ENCODE measurements around the gene FAAP24.
A peak's percentile ranks its signal among the peaks of the same experiment; 100 is the strongest.

The FAAP24 gene

GRCh38 chr19:32933571-32933970 is 38.5 kb upstream of the FAAP24 start:
- Histone ChIP-seq H3K9me3 (ENCODE audit: control insufficient read depth, insufficient read depth, low read depth, low read length) (peaks cover 4% of the 10 kb centered on the region), H3K27ac (ENCODE audit: extremely low read depth, low read depth, low read length) (0 out of 2 replicates have a peak overlapping the region, but pooled peaks have one; percentile 31), H3K36me3 (ENCODE audit: control insufficient read depth in 2 of 2, insufficient read depth in 1 of 2, low read length in 2 of 2) (peaks cover 64 to 70% of the 10 kb centered on the region in 2 experiments), H3K4me3 (ENCODE audit: low read depth, low read length) (no peak overlapping the region), H3K4me1 (ENCODE audit: control insufficient read depth, insufficient read depth, low read length) (no peaks in the 10 kb centered on the region)
- TF ChIP-seq PRDM2 (tag by site-specific recombination; IDR thresholded peaks at IDR 0.05; ENCODE audit: borderline replicate concordance), result no peak
- TF ChIP-seq ZNF610 (tag by site-specific recombination; IDR thresholded peaks at IDR 0.05; ENCODE audit: borderline replicate concordance), result no peak
- no peak for TF ChIP-seq ZNF366 (tag by site-specific recombination; conservative IDR thresholded peaks at IDR 0.05)
- TF ChIP-seq OSR2 (tag by site-specific recombination; IDR thresholded peaks at IDR 0.05), result no peak
- TF ChIP-seq ZBTB20 (tag by site-specific recombination; IDR thresholded peaks at IDR 0.05), result no peak
- TF ChIP-seq ZNF223 (tag by site-specific recombination; IDR thresholded peaks at IDR 0.05), result no peak
- no peak for TF ChIP-seq ZNF433 (tag by site-specific recombination; IDR thresholded peaks at IDR 0.05; ENCODE audit: low read depth)
- TF ChIP-seq KLF17 (tag by site-specific recombination; IDR thresholded peaks at IDR 0.05), result no peak
- TF ChIP-seq ZNF221 (tag by site-specific recombination; IDR thresholded peaks at IDR 0.05; ENCODE audit: borderline replicate concordance), result no peak
- no peak for TF ChIP-seq ZXDB (tag by site-specific recombination; IDR thresholded peaks at IDR 0.05)
- no peak for TF ChIP-seq ZNF214 (tag by site-specific recombination; IDR thresholded peaks at IDR 0.05; ENCODE audit: borderline replicate concordance)
- no peak for TF ChIP-seq ZSCAN4 (tag by site-specific recombination; IDR thresholded peaks at IDR 0.05)
- no peak for TF ChIP-seq ZNF510 (tag by site-specific recombination; IDR thresholded peaks at IDR 0.05; ENCODE audit: insufficient replicate concordance)
- ChIA-PET POLR2A (no interaction called here), CTCF (no interaction called here)

GRCh38 chr19:32935629-32936028 is 36.4 kb upstream of the FAAP24 start:
- Histone ChIP-seq H3K27ac (ENCODE audit: extremely low read depth, low read depth, low read length) (no peak overlapping the region), H3K36me3 (ENCODE audit: control insufficient read depth in 2 of 2, insufficient read depth in 1 of 2, low read length in 2 of 2) (peaks cover 44 to 66% of the 10 kb centered on the region in 2 experiments), H3K9me3 (ENCODE audit: control insufficient read depth, insufficient read depth, low read depth, low read length) (no peaks in the 10 kb centered on the region; the same call in 1 of the 2 replicates), H3K4me1 (ENCODE audit: control insufficient read depth, insufficient read depth, low read length) (no peaks in the 10 kb centered on the region), H3K4me3 (ENCODE audit: low read depth, low read length) (no peak overlapping the region)
- POLR2A ChIA-PET, result no interaction called here
- no peak for TF ChIP-seq ZNF404 (tag by site-specific recombination; IDR thresholded peaks at IDR 0.05)
- no peak for TF ChIP-seq OVOL3 (tag by site-specific recombination; IDR thresholded peaks at IDR 0.05)
- no peak for TF ChIP-seq ZNF311 (tag by site-specific recombination; IDR thresholded peaks at IDR 0.05; ENCODE audit: borderline replicate concordance)
- TF ChIP-seq ZNF394 (tag by site-specific recombination; IDR thresholded peaks at IDR 0.05; ENCODE audit: borderline replicate concordance), result no peak
- no peak for TF ChIP-seq ZNF341 (tag by site-specific recombination; IDR thresholded peaks at IDR 0.05; ENCODE audit: low read depth)
- no peak for TF ChIP-seq SP3 (tag by site-specific recombination; IDR thresholded peaks at IDR 0.05)
- TF ChIP-seq TRIM28 (IDR thresholded peaks at IDR 0.05; ENCODE audit: borderline replicate concordance, low read length), result no peak
- no peak for TF ChIP-seq TCF7L2 (IDR thresholded peaks at IDR 0.05; ENCODE audit: borderline replicate concordance, low read depth, low read length)
- CTCF ChIA-PET, result no interaction called here

Measured in HEK293 (cell line).